Measurements from ENCODE around the gene SZRD1.

DNA sequence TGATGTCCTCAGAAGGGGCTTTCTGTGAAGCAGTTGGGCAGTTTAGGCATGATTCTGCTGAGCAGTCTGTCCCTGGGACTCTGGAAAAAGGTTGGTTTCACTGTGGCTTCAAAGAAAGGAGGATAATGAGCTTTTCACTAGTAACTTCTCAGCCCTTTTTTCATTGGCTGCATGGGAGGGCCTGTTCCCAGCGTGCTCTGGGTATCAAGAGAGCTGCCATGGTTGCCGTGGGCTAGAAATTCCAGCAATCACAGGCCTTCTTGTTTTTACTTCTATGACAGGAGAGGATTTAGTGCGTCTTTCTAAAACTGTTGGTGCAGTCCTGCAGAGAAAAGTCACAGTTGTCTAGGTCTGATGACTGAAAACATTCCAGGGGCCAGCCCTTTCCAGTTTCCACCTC lies 7.2 kb downstream of the SZRD1 start:
- TF ChIP-seq POLR2AphosphoS5 (IDR thresholded peaks at IDR 0.05) (no peak), CTCF (IDR thresholded peaks at IDR 0.05; ENCODE audit: poor library complexity, severe bottlenecking) (no peak), MXI1 (conservative IDR thresholded peaks at IDR 0.05; ENCODE audit: poor library complexity, severe bottlenecking) (no peak), EP300 (conservative IDR thresholded peaks at IDR 0.05; ENCODE audit: poor library complexity, severe bottlenecking) (no peak), RAD21 (conservative IDR thresholded peaks at IDR 0.05) (no peak), EZH2 (IDR thresholded peaks at IDR 0.05; ENCODE audit: borderline replicate concordance, insufficient read depth, low read length, poor library complexity, severe bottlenecking) (no peak), SMC3 (conservative IDR thresholded peaks at IDR 0.05; ENCODE audit: poor library complexity) (no peak)
- TF ChIP-seq, protein P1, sequence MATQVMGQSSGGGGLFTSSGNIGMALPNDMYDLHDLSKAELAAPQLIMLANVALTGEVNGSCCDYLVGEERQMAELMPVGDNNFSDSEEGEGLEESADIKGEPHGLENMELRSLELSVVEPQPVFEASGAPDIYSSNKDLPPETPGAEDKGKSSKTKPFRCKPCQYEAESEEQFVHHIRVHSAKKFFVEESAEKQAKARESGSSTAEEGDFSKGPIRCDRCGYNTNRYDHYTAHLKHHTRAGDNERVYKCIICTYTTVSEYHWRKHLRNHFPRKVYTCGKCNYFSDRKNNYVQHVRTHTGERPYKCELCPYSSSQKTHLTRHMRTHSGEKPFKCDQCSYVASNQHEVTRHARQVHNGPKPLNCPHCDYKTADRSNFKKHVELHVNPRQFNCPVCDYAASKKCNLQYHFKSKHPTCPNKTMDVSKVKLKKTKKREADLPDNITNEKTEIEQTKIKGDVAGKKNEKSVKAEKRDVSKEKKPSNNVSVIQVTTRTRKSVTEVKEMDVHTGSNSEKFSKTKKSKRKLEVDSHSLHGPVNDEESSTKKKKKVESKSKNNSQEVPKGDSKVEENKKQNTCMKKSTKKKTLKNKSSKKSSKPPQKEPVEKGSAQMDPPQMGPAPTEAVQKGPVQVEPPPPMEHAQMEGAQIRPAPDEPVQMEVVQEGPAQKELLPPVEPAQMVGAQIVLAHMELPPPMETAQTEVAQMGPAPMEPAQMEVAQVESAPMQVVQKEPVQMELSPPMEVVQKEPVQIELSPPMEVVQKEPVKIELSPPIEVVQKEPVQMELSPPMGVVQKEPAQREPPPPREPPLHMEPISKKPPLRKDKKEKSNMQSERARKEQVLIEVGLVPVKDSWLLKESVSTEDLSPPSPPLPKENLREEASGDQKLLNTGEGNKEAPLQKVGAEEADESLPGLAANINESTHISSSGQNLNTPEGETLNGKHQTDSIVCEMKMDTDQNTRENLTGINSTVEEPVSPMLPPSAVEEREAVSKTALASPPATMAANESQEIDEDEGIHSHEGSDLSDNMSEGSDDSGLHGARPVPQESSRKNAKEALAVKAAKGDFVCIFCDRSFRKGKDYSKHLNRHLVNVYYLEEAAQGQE (IDR thresholded peaks at IDR 0.05; ENCODE audit: borderline replicate concordance), result no peak

Data from neural cell (in vitro differentiated cells).